Activated gamma-delta T cell (primary cell): ENCODE measurements around the gene AP2A2.
A peak's percentile ranks its signal among the peaks of the same experiment; 100 is the strongest.

Experiments used
- DNase-seq: peaks from one replicate; lab custom pipeline; 2025; lab: John Stamatoyannopoulos, UW
- total RNA-seq, 2 donors: gene quantifications; one replicate each; lab custom pipeline; 2026; lab: John Stamatoyannopoulos, UW

Gene AP2A2
- 72.4 to 76.4 reads per million in 2 donors for total RNA-seq

- peak; percentile 87 for DNase-seq
These were observed at the start of gene AP2A2 for GRCh38 chr11:925496-926301. Gene AP2A2, plus strand, starts transcription at chr11:925870. Its CDS starts 152 bp downstream, at chr11:926022.

GRCh38 chr11:876545-876944 is 49.1 kb upstream of the AP2A2 start:
- no peak for DNase-seq

DNA sequence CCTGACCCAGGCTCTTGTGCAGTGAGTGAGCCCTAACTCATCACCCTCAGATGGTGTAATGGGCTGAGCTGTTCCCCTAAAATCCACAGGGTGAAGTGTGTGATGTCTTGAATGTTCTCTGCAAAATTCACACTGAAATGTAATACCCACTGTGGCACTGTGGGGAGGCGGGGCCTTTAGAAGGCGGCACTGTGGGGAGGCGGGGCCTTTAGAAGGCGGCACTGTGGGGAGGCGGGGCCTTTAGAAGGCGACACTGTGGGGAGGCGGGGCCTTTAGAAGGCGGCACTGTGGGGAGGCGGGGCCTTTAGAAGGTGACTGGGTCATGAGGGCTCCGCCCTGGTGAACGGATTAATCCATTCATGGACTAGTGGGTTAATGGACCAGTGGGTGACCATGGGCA is 48.1 kb upstream of the AP2A2 start:
- DNase-seq: no peak

GRCh38 chr11:880447-880846 is 45.2 kb upstream of the AP2A2 start:
- no peak for DNase-seq

DNA sequence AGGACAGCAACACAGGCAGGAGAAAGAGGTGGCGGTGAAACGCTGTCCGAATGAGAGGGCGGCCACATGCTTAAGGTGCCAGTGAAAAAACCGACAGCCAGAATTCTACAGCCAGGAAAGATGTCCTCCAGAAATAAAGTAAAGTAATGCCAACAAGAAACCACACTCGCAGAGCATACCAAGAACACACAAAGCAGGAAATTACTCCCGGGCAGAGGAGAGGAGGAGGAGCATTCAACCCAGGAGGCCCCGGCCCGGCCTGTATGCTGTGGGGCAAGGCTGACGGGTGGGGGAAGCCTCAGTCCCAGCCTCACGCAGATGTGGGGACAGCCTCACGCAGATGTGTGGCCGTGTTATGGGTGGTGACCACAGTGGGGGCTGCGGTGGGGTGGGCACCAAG is 43.1 kb upstream of the AP2A2 start:
- no peak for DNase-seq

GRCh38 chr11:883527-883926 is 42.1 kb upstream of the AP2A2 start:
- DNase-seq: no peak

GRCh38 chr11:884578-885070 is 41.0 kb upstream of the AP2A2 start:
- no peak for DNase-seq

GRCh38 chr11:886568-886967 is 39.1 kb upstream of the AP2A2 start:
- DNase-seq: no peak

DNA sequence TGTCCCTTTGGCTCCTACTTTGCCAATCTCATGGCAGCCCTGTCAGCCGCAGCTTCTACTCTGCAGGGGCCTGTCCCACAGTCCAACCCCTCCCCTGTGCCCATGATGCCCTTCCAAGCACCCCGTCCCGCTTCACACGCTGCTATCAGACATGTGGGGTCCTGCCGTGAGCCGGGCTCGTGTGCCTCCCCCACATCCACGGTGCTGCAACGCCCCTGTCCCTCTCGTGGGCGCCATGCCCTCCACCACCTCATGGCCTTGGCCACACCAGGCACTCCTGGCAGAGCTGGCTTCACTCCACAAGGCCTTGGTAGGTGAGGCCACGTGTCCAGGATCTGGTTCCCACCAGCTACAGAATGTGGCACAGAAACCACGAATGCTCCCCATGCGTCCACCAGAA is 38.1 kb upstream of the AP2A2 start:
- no peak for DNase-seq

DNA sequence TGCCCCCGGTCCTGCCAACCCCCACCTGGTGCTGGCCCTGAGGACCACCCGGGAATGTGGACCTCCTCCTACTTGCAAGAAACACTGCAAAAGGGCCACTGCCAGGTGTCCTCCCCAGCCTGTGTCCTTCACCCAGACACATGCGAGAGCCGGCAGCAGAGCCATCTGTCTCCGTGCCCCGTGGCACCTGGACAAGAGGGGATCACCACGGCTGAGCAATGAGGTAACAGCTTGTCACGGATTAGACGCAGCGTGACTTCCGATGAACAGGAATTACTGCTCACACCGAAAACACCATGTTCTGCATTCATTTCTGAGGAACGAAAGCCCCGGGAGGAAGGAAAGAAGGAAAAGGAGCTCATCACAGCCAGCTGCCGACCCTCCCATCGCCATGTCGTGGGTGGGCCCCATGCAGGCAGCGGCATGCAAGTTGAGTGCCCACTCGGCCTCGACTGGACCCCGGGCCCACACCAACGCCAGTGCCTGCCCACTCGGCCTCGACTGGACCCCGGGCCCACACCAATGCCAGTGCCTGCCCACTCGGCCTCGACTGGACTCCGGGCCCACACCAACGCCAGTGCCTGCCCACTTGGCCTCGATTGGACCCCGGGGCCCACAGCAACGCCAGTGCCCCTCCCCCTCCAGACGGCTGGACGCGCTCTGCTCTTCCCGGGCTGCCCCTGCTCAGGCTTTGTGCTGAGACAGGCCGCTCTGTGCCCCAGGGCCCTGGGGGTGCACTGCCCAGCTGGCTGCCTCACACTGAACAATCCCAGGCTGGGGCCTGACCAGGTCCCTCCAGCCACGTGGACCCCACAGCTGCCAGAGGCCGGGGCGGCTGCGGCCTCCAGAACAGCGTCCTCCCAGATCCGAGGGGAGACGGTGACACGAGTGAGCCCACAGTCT is 37.1 kb upstream of the AP2A2 start:
- DNase-seq: no peak

DNA sequence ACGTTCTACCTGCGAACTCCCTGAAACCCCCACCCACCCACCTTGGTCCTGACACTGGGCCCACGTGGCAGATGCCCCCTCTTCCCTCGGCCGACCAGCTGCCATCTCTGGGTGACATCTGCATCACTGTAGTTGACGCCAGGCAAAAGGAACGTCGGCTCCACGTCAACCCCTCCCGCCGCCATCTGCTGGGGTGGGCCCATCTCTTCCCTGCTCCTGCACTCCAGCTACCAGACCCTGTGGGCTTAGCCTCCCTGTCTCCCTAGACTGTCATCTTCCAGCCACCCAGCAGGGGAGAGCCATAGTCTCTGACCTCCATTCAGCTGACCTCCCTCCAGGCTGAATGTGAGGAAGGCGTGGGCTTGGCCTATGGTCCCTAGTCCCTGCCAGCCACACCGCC is 36.4 kb upstream of the AP2A2 start:
- DNase-seq: no peak

- DNase-seq: no peak
These were observed 35.8 kb upstream of the AP2A2 start for GRCh38 chr11:889687-890475.

- DNase-seq: no peak
These were observed 34.7 kb upstream of the AP2A2 start for GRCh38 chr11:890794-891540.

GRCh38 chr11:893008-893654 is 32.5 kb upstream of the AP2A2 start:
- no peak for DNase-seq

DNA sequence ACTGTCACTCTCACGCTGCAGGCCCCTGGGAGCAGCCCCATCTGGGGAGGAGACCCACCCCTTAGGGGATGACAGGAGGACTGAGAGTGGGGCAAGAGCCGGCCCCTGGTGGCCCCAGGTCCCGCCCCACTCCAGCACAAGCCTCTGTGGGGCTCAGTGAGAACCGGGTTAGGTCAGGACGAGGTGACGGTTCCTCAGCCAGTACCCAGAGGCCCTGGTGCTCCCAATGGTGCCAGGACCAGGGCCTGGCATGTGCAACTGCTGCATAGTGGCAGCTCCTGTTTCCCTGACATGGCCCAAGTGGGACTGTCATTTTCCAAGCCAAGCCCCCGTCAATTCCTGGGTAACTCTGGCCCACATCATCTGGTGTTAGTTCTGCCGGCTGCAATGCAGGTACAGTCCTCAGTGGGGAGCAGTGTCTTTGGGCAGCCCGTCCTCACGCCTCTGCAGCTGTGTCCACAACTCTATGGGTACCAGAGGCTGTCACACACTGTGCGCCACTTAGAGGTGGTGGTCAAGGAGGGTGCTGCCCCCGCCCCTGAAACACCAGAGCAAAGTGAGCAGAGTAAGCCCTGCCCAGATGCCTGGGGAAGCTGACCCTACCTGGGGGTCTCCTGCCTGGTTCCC is 31.0 kb upstream of the AP2A2 start:
- DNase-seq: no peak

- DNase-seq: no peak
These were observed 30.1 kb upstream of the AP2A2 start for GRCh38 chr11:895331-896110.

- DNase-seq: no peak
These were observed 28.2 kb upstream of the AP2A2 start for GRCh38 chr11:897253-898142.

DNA sequence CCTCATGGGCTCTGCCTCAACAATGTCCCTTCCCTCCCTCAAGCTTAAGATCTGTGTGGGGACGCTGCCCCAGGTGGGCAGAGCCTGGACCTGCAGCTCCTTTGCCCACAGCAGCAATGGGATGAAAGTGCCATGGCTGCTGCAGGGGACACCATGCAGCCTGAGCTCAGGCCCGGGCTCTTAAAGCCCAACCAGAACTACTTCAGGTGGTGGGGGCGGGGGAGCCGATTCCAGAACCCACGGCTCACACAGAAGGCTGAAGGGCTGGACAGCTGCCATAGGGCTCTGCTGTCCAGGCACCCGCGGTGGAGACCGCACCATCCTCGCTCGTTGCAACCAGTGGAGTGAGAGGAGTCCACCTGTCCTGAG is 27.5 kb upstream of the AP2A2 start:
- DNase-seq: no peak
